GM18502 (cell line): ENCODE measurements around the gene QKI.

Source experiments
- ATAC-seq: cut with Tn5 transposase; IDR thresholded peaks from one replicate; pipeline ENCODE4 v1.9.1; 2021; ENCODE audit warnings: mild to moderate bottlenecking; ENCODE audit not compliant: unreplicated experiment, poor library complexity

The QKI gene

GRCh38 chr6:163599684-163600083 is 185.2 kb downstream of the QKI start:
- ATAC-seq = no peak

GRCh38 chr6:163600331-163600730 is 185.8 kb downstream of the QKI start:
- no peak for ATAC-seq

- ATAC-seq = no peak
Observed at GRCh38 chr6:163600781-163601180, 186.3 kb downstream of the QKI start.

DNA sequence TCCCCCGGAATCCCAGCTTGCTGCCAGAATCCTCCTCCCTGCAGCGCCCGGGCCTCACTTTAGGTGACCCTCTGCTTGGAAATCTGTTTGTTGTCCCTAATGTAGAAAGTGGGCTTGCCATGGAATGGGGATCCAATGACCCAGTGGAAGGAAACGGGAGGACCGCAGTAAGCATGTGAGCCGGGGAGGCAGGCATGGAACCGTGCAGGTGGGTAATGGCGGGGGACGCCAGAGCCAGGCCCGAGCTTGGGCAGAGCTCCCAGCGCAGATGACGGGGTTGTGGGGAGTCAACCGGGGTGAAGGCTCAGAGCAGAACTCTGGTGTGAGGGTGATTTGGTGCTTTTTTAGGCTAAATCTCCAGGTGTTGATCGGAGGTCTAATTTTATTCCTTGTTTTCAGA is 188.3 kb downstream of the QKI start:
- no peak for ATAC-seq

GRCh38 chr6:163603395-163603794 is 188.9 kb downstream of the QKI start:
- no peak for ATAC-seq

- ATAC-seq = no peak
Observed at GRCh38 chr6:163605385-163606097, 191.0 kb downstream of the QKI start.

DNA sequence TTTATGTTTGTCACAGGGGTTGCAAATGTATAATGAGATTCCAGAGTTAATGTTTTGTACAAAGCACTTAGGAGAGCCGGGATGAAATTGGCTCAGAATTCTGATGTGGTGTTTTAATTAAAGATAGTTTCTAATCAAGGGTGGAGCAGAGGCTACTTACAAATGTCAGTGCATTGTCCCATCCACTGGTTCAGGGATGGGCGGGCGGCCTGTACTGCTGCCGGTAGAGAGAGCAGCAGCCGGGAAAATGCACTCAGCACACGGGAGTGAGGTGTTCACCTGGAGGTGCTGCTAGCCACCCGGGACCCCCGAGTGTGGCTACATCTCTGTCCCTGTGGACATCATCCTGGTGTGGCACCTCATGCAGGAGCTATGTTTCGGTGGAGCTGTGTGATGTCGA is 193.3 kb downstream of the QKI start:
- no peak for ATAC-seq

- ATAC-seq = no peak
Observed at GRCh38 chr6:163608204-163608644, 193.7 kb downstream of the QKI start.

GRCh38 chr6:163612200-163612599 is 197.7 kb downstream of the QKI start:
- no peak for ATAC-seq

GRCh38 chr6:163613025-163613424 is 198.5 kb downstream of the QKI start:
- no peak for ATAC-seq

DNA sequence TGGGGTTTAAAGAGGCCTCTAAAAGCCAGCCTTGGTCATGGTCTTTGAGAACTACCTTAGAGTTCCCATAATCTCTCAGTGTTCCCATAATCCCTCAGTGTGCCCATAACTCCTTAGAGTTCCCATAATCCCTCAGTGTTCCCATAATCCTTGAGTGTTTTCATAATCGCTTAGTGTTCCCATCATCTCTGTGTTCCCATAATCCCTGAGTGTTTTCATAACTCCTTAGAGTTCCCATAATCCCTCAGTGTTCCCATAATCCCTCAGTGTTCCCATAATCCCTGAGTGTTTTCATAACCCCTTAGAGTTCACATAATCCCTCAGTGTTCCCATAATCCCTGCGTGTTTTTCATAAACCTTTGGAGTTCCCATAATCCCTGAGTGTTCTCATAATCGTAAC is 199.2 kb downstream of the QKI start:
- ATAC-seq = no peak

DNA sequence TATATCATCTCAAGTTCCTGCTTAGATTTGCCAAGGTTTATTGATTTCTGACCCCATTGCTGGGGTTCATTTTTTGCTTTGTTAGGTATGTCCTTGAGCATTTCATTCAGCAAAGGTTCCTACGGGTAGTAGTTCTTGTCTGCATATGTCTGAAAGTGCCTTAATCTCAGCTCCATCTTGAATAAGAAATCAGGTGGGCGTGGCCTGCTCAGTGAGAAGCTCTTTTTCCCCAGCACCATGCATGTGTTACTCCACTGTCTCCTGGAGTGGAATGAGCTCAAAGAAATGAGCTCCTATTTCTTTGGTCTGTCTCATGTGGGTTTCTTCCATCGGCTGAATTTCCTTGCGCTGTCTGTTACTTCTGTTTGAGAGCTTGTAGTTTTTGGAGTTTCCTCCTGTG is 201.9 kb downstream of the QKI start:
- ATAC-seq = no peak

DNA sequence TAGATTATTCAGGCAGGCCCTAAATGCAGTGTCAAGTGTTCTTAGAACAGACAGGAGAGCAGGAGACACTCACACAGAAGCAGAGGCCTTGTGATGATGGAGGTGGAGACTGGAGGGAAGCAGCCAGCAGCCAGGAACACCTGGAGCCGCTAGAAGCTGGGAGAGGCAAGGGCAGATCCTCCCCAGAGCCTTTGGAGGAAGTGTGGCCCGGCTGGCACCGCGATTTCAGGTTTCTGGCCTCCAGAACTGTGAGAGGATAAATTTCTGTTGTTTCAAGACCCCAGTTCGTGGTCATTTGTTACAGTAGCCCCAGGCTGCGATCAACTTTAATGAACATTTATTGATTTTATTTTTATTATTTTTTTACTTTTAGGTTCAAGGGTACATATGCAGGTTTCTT is 203.0 kb downstream of the QKI start:
- no peak for ATAC-seq

DNA sequence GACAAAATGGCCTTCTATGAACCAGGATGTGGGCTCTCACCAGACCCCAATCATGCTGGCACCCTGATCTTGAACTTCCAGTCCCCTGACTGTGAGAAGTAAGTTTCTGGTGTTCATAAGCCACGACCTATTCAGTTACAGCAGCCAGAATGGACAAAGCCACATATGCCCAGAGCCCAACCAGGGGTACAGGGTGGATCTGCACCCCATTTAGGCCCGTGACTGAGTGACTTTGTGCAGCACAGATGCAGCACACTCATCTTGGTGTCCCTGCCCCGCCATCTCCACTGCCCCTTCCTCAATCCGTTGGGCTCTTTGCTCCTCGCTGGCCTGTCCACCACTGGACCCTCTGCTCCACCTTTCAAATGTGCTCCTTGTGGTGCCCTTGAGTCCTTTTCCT is 205.6 kb downstream of the QKI start:
- no peak for ATAC-seq

DNA sequence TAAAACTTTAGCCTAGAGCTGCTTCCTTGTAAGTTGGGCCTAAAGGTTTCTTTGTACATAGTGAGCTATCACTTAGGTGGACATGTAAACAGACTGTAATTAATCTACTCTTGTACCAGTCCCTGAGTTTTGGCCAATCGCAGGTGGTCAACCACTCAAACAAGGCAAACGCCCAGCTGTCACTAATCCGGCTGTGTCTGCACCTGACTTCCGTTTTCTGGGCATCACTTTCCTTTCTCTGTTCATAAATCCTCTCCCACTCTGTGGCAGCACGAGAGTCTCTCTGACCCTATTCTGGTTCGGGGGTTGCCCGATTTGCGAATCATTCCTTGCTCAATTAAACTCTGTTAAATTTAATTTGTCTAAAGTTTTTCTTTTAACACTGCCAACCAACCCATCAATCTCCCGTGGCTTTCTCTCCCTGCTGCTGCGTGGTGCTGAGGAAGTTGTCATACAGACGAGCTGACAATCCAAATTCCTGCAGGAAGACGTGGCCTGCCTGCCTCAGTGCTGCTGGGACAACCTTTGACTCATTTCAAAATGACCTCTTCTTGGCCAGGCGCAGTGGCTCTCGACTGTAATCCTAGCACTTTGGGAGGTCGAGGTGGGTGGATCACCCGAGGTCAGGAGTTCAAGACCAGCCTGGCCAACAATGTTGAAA is 206.3 kb downstream of the QKI start:
- ATAC-seq = no peak

DNA sequence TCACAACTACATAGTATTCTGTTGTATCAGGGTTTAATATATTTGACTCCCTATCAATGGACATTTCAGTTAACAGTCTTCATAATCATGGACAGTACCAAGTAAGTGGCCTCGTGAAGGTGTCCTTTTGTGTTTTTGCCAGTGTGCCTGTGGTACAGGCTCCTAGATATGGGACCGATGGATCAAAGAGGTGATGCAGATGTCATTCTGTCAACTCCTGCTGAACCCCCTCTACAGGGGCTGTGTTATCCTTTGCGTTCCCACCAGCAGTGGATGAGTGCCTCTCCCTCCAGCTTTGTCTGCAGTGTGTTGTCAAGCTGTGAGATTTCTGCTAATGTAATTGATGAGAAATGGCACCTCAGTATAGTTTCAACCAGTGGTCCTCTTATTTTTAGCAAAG is 210.7 kb downstream of the QKI start:
- no peak for ATAC-seq

DNA sequence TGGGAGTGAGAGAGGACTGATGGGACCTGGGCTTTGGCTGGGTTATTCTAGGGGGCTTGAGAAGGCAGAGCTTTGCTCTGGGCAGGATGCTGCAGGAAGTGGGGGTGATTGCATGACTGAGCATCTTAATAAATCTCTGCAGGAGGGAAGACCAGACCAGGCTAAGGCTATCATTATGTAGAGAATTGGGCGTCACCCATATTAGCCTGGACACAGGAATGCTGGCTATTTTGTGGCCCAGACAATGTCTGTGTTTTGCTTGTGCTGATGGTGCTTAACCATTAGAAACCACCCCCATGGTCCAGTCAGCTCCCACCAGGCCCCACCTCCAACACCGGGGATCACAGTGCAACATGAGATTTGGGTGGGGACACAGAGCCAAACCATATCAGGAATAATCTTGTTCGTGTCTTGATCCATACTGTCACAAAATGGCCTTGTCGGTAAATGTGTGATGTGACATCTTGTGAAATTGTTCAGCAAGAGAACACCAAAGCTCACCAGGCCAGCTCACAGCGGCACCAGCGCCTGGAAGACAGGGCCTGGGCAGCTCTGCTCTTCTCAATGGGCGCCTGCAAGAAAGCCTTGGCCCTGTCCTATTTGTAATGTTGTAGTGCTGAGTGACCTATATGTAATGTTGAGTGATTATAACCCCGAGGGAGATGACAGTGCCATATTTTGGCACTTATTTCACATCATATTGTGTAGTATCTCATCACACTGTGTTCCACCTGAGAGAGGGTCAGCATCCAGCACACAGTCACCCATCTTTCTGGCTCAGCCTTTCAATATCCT is 211.8 kb downstream of the QKI start:
- ATAC-seq = no peak

DNA sequence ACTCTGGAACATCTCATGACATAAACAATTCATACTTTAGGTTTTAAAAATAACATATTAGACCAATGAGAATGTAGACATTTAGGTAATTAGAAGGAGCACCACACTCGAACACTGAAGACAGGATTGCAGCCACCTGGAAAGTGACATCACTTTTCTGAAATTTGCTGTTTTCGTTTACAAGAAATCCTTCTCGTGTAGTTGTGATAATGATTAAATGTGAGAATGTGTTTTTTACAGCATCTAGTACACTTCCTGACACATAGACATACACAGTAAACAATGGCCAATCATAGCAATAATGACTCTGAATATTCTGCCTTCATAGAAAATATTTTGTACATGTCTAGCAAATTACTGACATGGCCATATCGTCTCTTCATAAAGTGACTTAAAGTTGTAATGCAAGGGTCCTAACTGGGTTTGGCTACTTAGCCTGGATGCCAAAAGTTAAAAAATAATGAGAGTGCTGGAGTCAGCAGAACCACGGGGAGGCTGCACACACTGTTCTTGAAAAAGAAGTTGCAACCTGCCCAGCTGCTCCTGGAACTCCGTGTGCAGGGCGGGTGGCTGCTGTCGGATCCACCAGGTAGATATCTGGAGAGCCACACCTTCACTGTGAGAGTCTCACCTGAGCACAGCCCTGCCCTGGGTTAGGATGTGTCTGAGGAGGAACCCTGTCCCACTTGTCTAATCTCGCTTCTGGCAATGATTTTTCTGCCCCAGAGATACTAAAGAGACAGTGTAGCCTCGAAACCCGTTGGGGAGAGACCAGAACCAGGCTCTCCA is 212.9 kb downstream of the QKI start:
- no peak for ATAC-seq
